Stimulated activated CD4-positive, alpha-beta T cell treated with anti-CD3 and anti-CD28 coated beads, Interleukin-12 subunit alpha, Interleukin-12 subunit beta, amount 100 ng/mL, for 48 hours (primary cell): Measurements from ENCODE around the gene BRAT1.

ENCODE experiments used
- DNase-seq, 3 donors: peaks; one replicate each; pipeline ENCODE4 v3.0.0-alpha.2; 2020; ENCODE audit warnings: low read depth in 2 of 3, low spot score in 1 of 3

The BRAT1 gene

GRCh38 chr7:2500701-2501100, 54.6 kb downstream of the BRAT1 start:
- DNase-seq = no peak

- DNase-seq = no peak
Measured at GRCh38 chr7:2499719-2500430, 55.4 kb downstream of the BRAT1 start.

- no peak for DNase-seq
Measured at GRCh38 chr7:2499181-2499580, 56.1 kb downstream of the BRAT1 start.

GRCh38 chr7:2498708-2499107, 56.6 kb downstream of the BRAT1 start:
- no peak for DNase-seq

GRCh38 chr7:2497500-2498336, 57.6 kb downstream of the BRAT1 start:
- no peak for DNase-seq

- no peak for DNase-seq
Measured at GRCh38 chr7:2497065-2497464, 58.3 kb downstream of the BRAT1 start.

GRCh38 chr7:2496375-2496774, 58.9 kb downstream of the BRAT1 start:
- DNase-seq = no peak

- DNase-seq = no peak
Measured at GRCh38 chr7:2495418-2496299, 59.7 kb downstream of the BRAT1 start.

GRCh38 chr7:2494191-2495130, 60.9 kb downstream of the BRAT1 start:
- DNase-seq = no peak

GRCh38 chr7:2493205-2494164, 61.8 kb downstream of the BRAT1 start:
- no peak for DNase-seq

- no peak for DNase-seq
Measured at GRCh38 chr7:2492038-2492437, 63.3 kb downstream of the BRAT1 start.

- no peak for DNase-seq
Measured at GRCh38 chr7:2490181-2490651, 65.1 kb downstream of the BRAT1 start.

- no peak for DNase-seq
Measured at GRCh38 chr7:2488681-2489080, 66.6 kb downstream of the BRAT1 start.

GRCh38 chr7:2488272-2488645, 67.1 kb downstream of the BRAT1 start:
- no peak for DNase-seq
